Panc1 (cell line): Measurements from ENCODE around the gene RAI1. TPM values are rescaled to one million over a fixed set of nuclear protein-coding genes. Genes with fewer than 3 reads are reported as not detected.

ENCODE experiments used
- ATAC-seq: fragments of 200-7000 bp; cut with Tn5 transposase; 2 replicates; pipeline ENCODE4 v1.9.1; 2020; ENCODE audit warnings: mild to moderate bottlenecking, moderate library complexity
- BruUV-seq: library from RNA; stranded (reverse); fragments of 400-500 nt; replicated peaks from 2 replicates; lab custom pipeline; 2021; lab: Mats Ljungman, UMichigan
- CTCF ChIA-PET: fragments of 300-600 bp; sonication (Branson Sonifier 250); formaldehyde crosslinking; loops from one replicate; lab custom pipeline; 2022; ENCODE audit warnings: antibody characterized with exemption; lab: Charles Lee
- POLR2A ChIA-PET: fragments of 300-600 bp; sonication (Branson Sonifier 250); formaldehyde crosslinking; loops from one replicate; lab custom pipeline; 2022; ENCODE audit warnings: antibody characterized with exemption; lab: Charles Lee
- DNase-seq: peaks from one replicate; pipeline ENCODE4 v3.0.0-alpha.2; 2010; ENCODE audit warnings: low read depth, low spot score
- H3K27ac ChIP-seq: 2 replicates; pipeline ENCODE4 v1.5.1; 2011; ENCODE audit warnings: mild to moderate bottlenecking, low read length, inconsistent platforms
- H3K27me3 ChIP-seq: fragments of 200-500 bp; sonication (Bioruptor generic); 2 replicates; pipeline ENCODE4 v1.6.0; 2014; ENCODE audit warnings: low read length, inconsistent platforms; ENCODE audit not compliant: control insufficient read depth, insufficient read depth
- H3K36me3 ChIP-seq: fragments of 200-500 bp; sonication (Bioruptor generic); 2 replicates; pipeline ENCODE4 v1.5.1; 2014; ENCODE audit warnings: inconsistent platforms, mild to moderate bottlenecking, low read length, moderate library complexity; ENCODE audit not compliant: control insufficient read depth, insufficient read depth
- H3K4me1 ChIP-seq: 2 replicates; pipeline ENCODE4 v1.5.1; 2011; ENCODE audit warnings: inconsistent platforms, mild to moderate bottlenecking, low read length, moderate library complexity; ENCODE audit not compliant: control insufficient read depth, insufficient read depth
- H3K4me3 ChIP-seq, 2 experiments: 2 replicates each; pipeline ENCODE4 v1.5.1; 2011 to 2012; ENCODE audit warnings: low read depth in 2 of 2, low read length in 2 of 2, mild to moderate bottlenecking in 2 of 2, inconsistent platforms in 1 of 2, moderate library complexity in 1 of 2
- H3K9me3 ChIP-seq: fragments of 200-500 bp; sonication (Bioruptor generic); 2 replicates; pipeline ENCODE4 v1.5.1; 2014; ENCODE audit warnings: low read depth, mild to moderate bottlenecking, inconsistent platforms, low read length, moderate library complexity; ENCODE audit not compliant: control insufficient read depth, insufficient read depth
- POLR2AphosphoS5 ChIP-seq: IDR thresholded peaks from 2 replicates; pipeline ENCODE4 v1.6.1; 2012; ENCODE audit warnings: mild to moderate bottlenecking, low read depth, low read length, moderate library complexity
- SIN3A ChIP-seq: IDR thresholded peaks from 2 replicates; pipeline ENCODE4 v1.6.1; 2012; ENCODE audit warnings: low read depth, mild to moderate bottlenecking, low read length, moderate library complexity, borderline replicate concordance; ENCODE audit not compliant: insufficient read depth
- TCF7L2 ChIP-seq: IDR thresholded peaks from 2 replicates; pipeline ENCODE4 v1.6.1; 2011; ENCODE audit warnings: mild to moderate bottlenecking, low read depth, low read length, inconsistent platforms
- in situ Hi-C: cut with HindIII; loops from 2 replicates; pipeline ENCODE4 v1.10.0; 2016; ENCODE audit warnings: low sequenced_read_pairs, low pct_unique_long_range_greater_than_20kb
- intact Hi-C: fragments of 100-400 bp; cut with micrococcal nuclease; formaldehyde crosslinking; loops from one replicate; pipeline ENCODE4 v1.10.0; 2022; ENCODE audit not compliant: unreplicated experiment
- total RNA-seq: library from RNA; stranded (reverse); gene quantifications from one replicate; pipeline ENCODE4 v1.2.1, GENCODE V29; 2021; ENCODE audit not compliant: unreplicated experiment
- TF ChIP-seq, protein P1 (sequence below), 2 experiments: IDR thresholded peaks; 2 replicates each; pipeline ENCODE4 v1.6.1; 2011 to 2012; ENCODE audit warnings: low read depth in 2 of 2, control low read depth in 1 of 2, low read length in 1 of 2, mild to moderate bottlenecking in 1 of 2, moderate library complexity in 1 of 2; ENCODE audit not compliant: insufficient read depth in 1 of 2
- TF ChIP-seq, protein P2 (sequence below): fragments of 450-650 bp; IDR thresholded peaks from 2 replicates; pipeline ENCODE4 v1.5.1; 2017; ENCODE audit warnings: mild to moderate bottlenecking

RAI1 gene
- total RNA-seq, 1 experiment from 2014 or later: 51.0 TPM

GRCh38 chr17:17836818-17837379 lies 155.6 kb downstream of the RAI1 start, which contains the start of gene SREBF1:
Gene SREBF1 (minus strand): TSS chr17:17836986. CDS start chr17:17836817, 169 bp downstream.
- peaks cover 59% of the 10 kb centered on the region for H3K4me1 ChIP-seq
- H3K27ac ChIP-seq: peak within 1 kb of the TSS; percentile 98
- peak within 1 kb of the TSS; percentile 64 to 72 for H3K4me3 ChIP-seq
- intact Hi-C loops (no loop called here), in situ Hi-C loops (no loop called here)
- DNase-seq (no peak), ATAC-seq (peak; percentile 27)
- H3K9me3 ChIP-seq: no peaks in the 10 kb centered on the region
- TF ChIP-seq POLR2AphosphoS5 (no peak), TCF7L2 (no peak), SIN3A (no peak)
- TF ChIP-seq, protein P1, sequence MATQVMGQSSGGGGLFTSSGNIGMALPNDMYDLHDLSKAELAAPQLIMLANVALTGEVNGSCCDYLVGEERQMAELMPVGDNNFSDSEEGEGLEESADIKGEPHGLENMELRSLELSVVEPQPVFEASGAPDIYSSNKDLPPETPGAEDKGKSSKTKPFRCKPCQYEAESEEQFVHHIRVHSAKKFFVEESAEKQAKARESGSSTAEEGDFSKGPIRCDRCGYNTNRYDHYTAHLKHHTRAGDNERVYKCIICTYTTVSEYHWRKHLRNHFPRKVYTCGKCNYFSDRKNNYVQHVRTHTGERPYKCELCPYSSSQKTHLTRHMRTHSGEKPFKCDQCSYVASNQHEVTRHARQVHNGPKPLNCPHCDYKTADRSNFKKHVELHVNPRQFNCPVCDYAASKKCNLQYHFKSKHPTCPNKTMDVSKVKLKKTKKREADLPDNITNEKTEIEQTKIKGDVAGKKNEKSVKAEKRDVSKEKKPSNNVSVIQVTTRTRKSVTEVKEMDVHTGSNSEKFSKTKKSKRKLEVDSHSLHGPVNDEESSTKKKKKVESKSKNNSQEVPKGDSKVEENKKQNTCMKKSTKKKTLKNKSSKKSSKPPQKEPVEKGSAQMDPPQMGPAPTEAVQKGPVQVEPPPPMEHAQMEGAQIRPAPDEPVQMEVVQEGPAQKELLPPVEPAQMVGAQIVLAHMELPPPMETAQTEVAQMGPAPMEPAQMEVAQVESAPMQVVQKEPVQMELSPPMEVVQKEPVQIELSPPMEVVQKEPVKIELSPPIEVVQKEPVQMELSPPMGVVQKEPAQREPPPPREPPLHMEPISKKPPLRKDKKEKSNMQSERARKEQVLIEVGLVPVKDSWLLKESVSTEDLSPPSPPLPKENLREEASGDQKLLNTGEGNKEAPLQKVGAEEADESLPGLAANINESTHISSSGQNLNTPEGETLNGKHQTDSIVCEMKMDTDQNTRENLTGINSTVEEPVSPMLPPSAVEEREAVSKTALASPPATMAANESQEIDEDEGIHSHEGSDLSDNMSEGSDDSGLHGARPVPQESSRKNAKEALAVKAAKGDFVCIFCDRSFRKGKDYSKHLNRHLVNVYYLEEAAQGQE (IDR thresholded peaks at IDR 0.05; ENCODE audit: insufficient read depth in 1 of 2, low read depth in 2 of 2, low read length in 1 of 2): no peak
- TF ChIP-seq, protein P2, sequence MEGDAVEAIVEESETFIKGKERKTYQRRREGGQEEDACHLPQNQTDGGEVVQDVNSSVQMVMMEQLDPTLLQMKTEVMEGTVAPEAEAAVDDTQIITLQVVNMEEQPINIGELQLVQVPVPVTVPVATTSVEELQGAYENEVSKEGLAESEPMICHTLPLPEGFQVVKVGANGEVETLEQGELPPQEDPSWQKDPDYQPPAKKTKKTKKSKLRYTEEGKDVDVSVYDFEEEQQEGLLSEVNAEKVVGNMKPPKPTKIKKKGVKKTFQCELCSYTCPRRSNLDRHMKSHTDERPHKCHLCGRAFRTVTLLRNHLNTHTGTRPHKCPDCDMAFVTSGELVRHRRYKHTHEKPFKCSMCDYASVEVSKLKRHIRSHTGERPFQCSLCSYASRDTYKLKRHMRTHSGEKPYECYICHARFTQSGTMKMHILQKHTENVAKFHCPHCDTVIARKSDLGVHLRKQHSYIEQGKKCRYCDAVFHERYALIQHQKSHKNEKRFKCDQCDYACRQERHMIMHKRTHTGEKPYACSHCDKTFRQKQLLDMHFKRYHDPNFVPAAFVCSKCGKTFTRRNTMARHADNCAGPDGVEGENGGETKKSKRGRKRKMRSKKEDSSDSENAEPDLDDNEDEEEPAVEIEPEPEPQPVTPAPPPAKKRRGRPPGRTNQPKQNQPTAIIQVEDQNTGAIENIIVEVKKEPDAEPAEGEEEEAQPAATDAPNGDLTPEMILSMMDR: no peak
- ChIA-PET CTCF (no interaction called here), POLR2A (interaction anchor here (0.6 to 1.5 kb wide), 3 partner anchors 9 to 153 kb away, joined by 4 to 7 read pairs (median 5); no protein-coding TSS in a partner anchor)
- H3K27me3 ChIP-seq: no peaks in the 10 kb centered on the region
- 0 out of 2 replicates have a peak, but pooled peaks cover 2% of the 10 kb centered on the region for H3K36me3 ChIP-seq
- no TSS peak for BruUV-seq

- in situ Hi-C loops (no loop called here), intact Hi-C loops (no loop called here)
- ChIA-PET CTCF (no interaction called here), POLR2A (interaction anchor here (2.2 kb wide), 1 partner anchor 10 kb away, joined by 8 read pairs; no protein-coding TSS in a partner anchor)
- H3K27me3 ChIP-seq: no peaks in the 10 kb centered on the region
- TF ChIP-seq, protein P2: no peak
- TF ChIP-seq SIN3A: no peak
- H3K9me3 ChIP-seq: no peaks in the 10 kb centered on the region
- peaks cover 64% of the 10 kb centered on the region for H3K4me1 ChIP-seq
- no peak for ATAC-seq
- no peaks in the 10 kb centered on the region for H3K36me3 ChIP-seq
- no peak for DNase-seq
- BruUV-seq: TSS peak; percentile 89
- peak overlapping the region; percentile 64 to 72 for H3K4me3 ChIP-seq
- peak overlapping the region; percentile 98 for H3K27ac ChIP-seq
These were observed 156.1 kb downstream of the RAI1 start for GRCh38 chr17:17837380-17837821.
